ENCODE data around the gene PNMT. TPM values are rescaled to one million over a fixed set of nuclear protein-coding genes. Genes with fewer than 3 reads are reported as not detected.
A peak's percentile ranks its signal among the peaks of the same experiment; 100 is the strongest.

Gene PNMT
- polyA plus RNA-seq, 3 donors from 2014 or later, result 1.4 to 1.6 TPM; not detected in 1

- Mint-ChIP-seq H3K27ac (peak overlapping the region; percentile 82 to 99 (median 95)), H3K4me3 (peak overlapping the region; percentile 22 to 86 (median 63)), H3K9me3 (no peaks in the 10 kb centered on the region), H3K4me1 (peaks cover 56 to 61% of the 10 kb centered on the region in 2 donors), H3K36me3 (peaks cover 0 to 8% (median 7%) of the 10 kb centered on the region in 3 donors), H3K27me3 (ENCODE audit: low read depth in 3 of 3) (peaks cover 0 to 4% (median 0%) of the 10 kb centered on the region in 3 donors)
- no peak for DNase-seq
These were observed 43.6 kb downstream of the PNMT start for GRCh38 chr17:39711851-39712250.

GRCh38 chr17:39714234-39714633, 46.0 kb downstream of the PNMT start:
- DNase-seq, result no peak
- H3K4me1 Mint-ChIP-seq, result peaks cover 33 to 37% of the 10 kb centered on the region in 2 donors
- H3K36me3 Mint-ChIP-seq, result peaks cover 7 to 23% (median 9%) of the 10 kb centered on the region in 3 donors
- peaks cover 0 to 2% (median 0%) of the 10 kb centered on the region in 3 donors for H3K27me3 Mint-ChIP-seq (ENCODE audit: low read depth in 3 of 3)
- H3K9me3 Mint-ChIP-seq, result no peaks in the 10 kb centered on the region
- peak overlapping the region in 2 of 6 donors; percentile 26 to 40 for H3K27ac Mint-ChIP-seq
- H3K4me3 Mint-ChIP-seq, result no peak overlapping the region

- no peak for DNase-seq
- no peak overlapping the region for H3K4me3 Mint-ChIP-seq
- H3K36me3 Mint-ChIP-seq, result peaks cover 7 to 23% (median 9%) of the 10 kb centered on the region in 3 donors
- no peaks in the 10 kb centered on the region for H3K9me3 Mint-ChIP-seq
- H3K27me3 Mint-ChIP-seq (ENCODE audit: low read depth in 3 of 3), result peaks cover 0 to 2% (median 0%) of the 10 kb centered on the region in 3 donors
- H3K27ac Mint-ChIP-seq, result peak overlapping the region in 1 of 6 donors; percentile 40
- H3K4me1 Mint-ChIP-seq, result peaks cover 20 to 24% of the 10 kb centered on the region in 2 donors
These were observed 47.3 kb downstream of the PNMT start for GRCh38 chr17:39715375-39716072.

GRCh38 chr17:39716073-39716818, 48.0 kb downstream of the PNMT start:
- H3K4me1 Mint-ChIP-seq, result peaks cover 15 to 17% of the 10 kb centered on the region in 2 donors
- H3K9me3 Mint-ChIP-seq, result no peaks in the 10 kb centered on the region
- H3K4me3 Mint-ChIP-seq, result no peak overlapping the region
- no peak for DNase-seq
- no peak overlapping the region for H3K27ac Mint-ChIP-seq
- peaks cover 0 to 2% (median 0%) of the 10 kb centered on the region in 3 donors for H3K27me3 Mint-ChIP-seq (ENCODE audit: low read depth in 3 of 3)
- H3K36me3 Mint-ChIP-seq, result peaks cover 7 to 23% (median 9%) of the 10 kb centered on the region in 3 donors

- H3K27ac Mint-ChIP-seq, result peak overlapping the region in 2 of 6 donors; percentile 53 to 62
- peaks cover 0 to 2% (median 0%) of the 10 kb centered on the region in 3 donors for H3K27me3 Mint-ChIP-seq (ENCODE audit: low read depth in 3 of 3)
- H3K9me3 Mint-ChIP-seq, result no peaks in the 10 kb centered on the region
- no peak overlapping the region for H3K4me3 Mint-ChIP-seq
- DNase-seq, result no peak
- H3K36me3 Mint-ChIP-seq, result peaks cover 7 to 23% (median 9%) of the 10 kb centered on the region in 3 donors
- peaks cover 7 to 9% of the 10 kb centered on the region in 2 donors for H3K4me1 Mint-ChIP-seq
These were observed 48.8 kb downstream of the PNMT start for GRCh38 chr17:39716879-39717536.

GRCh38 chr17:39717660-39718059, 49.4 kb downstream of the PNMT start:
- no peak for DNase-seq
- peak overlapping the region in 1 of 6 donors; percentile 62 for H3K27ac Mint-ChIP-seq
- H3K4me1 Mint-ChIP-seq, result peaks cover 2 to 3% of the 10 kb centered on the region in 2 donors
- no peak overlapping the region for H3K4me3 Mint-ChIP-seq
- H3K36me3 Mint-ChIP-seq, result peaks cover 2 to 17% (median 9%) of the 10 kb centered on the region in 3 donors
- no peaks in the 10 kb centered on the region for H3K9me3 Mint-ChIP-seq
- peaks cover 0 to 2% (median 0%) of the 10 kb centered on the region in 3 donors for H3K27me3 Mint-ChIP-seq (ENCODE audit: low read depth in 3 of 3)

GRCh38 chr17:39719563-39720355, 51.5 kb downstream of the PNMT start:
- Mint-ChIP-seq H3K36me3 (peaks cover 0 to 20% (median 9%) of the 10 kb centered on the region in 3 donors), H3K4me3 (no peak overlapping the region), H3K9me3 (no peaks in the 10 kb centered on the region), H3K27ac (peak overlapping the region in 4 of 6 donors; percentile 2 to 69 (median 29)), H3K4me1 (no peaks in the 10 kb centered on the region), H3K27me3 (ENCODE audit: low read depth in 3 of 3) (no peaks in the 10 kb centered on the region)
- no peak for DNase-seq

Other genes starting within 250 kb of the PNMT start
- gene MED1, start 217.2 kb upstream of the PNMT start, polyA plus RNA-seq, result 10 to 100 TPM in 2 of 3 donors, 1 to 10 TPM in 1; 8.6 to 27.2 (median 12.0) TPM
- 1 to 10 TPM in 2 of 3 donors, under 1 TPM in 1; 0.12 to 5.9 (median 1.7) TPM for gene CDK12, start 207.0 kb upstream of the PNMT start, polyA plus RNA-seq
- not detected for gene NEUROD2, start 60.5 kb upstream of the PNMT start, polyA plus RNA-seq
- gene PPP1R1B, start 41.5 kb upstream of the PNMT start, polyA plus RNA-seq, result not detected
- 10 to 100 TPM; 45.1 to 88.6 (median 78.5) TPM for gene STARD3, start 31.3 kb upstream of the PNMT start, polyA plus RNA-seq
- gene TCAP, start 3.1 kb upstream of the PNMT start, polyA plus RNA-seq, result not detected
- 10 to 100 TPM; 24.0 to 47.1 (median 37.8) TPM for gene PGAP3, start 19.6 kb downstream of the PNMT start, polyA plus RNA-seq
- 10 to 100 TPM; 14.5 to 49.2 (median 25.2) TPM for gene ERBB2, start 31.6 kb downstream of the PNMT start, polyA plus RNA-seq
- gene MIEN1, start 62.1 kb downstream of the PNMT start, polyA plus RNA-seq, result 100 to 1,000 TPM; 181 to 197 (median 181) TPM
- gene GRB7, start 69.5 kb downstream of the PNMT start, polyA plus RNA-seq, result not detected
- 10 to 100 TPM in 2 of 3 donors, 1 to 10 TPM in 1; 3.1 to 77.5 (median 15.7) TPM for gene IKZF3, start 195.9 kb downstream of the PNMT start, polyA plus RNA-seq
- gene ZPBP2, start 199.7 kb downstream of the PNMT start, polyA plus RNA-seq, result not detected

Measured in immature natural killer cell (primary cell).